Kidney (tissue), 14 donors: ENCODE results near the gene RFT1. TPM values are rescaled to one million over a fixed set of nuclear protein-coding genes. Genes with fewer than 3 reads are reported as not detected.

Experiments used
- DNase-seq, 5 donors: peaks; one replicate each; pipeline ENCODE4 v3.0.0-alpha.2; 2013 to 2020
- FAIRE-seq: peaks from 2 replicates; lab custom pipeline; 2012; peaks lifted over from hg19 to GRCh38; lab: Jason Lieb, UNC
- H3K27ac ChIP-seq, 2 donors: one replicate each; pipeline ENCODE4 v1.7.0; 2013; ENCODE audit warnings: low read depth in 2 of 2, low read length in 2 of 2, inconsistent platforms in 1 of 2
- H3K27me3 ChIP-seq: one replicate; pipeline ENCODE4 v1.7.1; 2013; ENCODE audit warnings: low read length, inconsistent platforms; ENCODE audit not compliant: control insufficient read depth, insufficient read depth
- H3K36me3 ChIP-seq, 3 donors: one replicate each; pipeline versions ENCODE4 v1.7.0 to v1.7.1; 2013; ENCODE audit warnings: low read length in 3 of 3, control low read depth in 1 of 3, inconsistent platforms in 1 of 3; ENCODE audit not compliant: insufficient read depth in 3 of 3, control insufficient read depth in 2 of 3
- H3K4me1 ChIP-seq, 3 donors: one replicate each; pipeline versions ENCODE4 v1.7.0 to v1.7.1; 2013; ENCODE audit warnings: low read length in 3 of 3, inconsistent platforms in 1 of 3, low read depth in 1 of 3; ENCODE audit not compliant: control insufficient read depth in 2 of 3, insufficient read depth in 2 of 3
- H3K4me3 ChIP-seq, 3 donors: one replicate each; pipeline versions ENCODE4 v1.7.0 to v1.8.1; 2013; ENCODE audit warnings: low read length in 3 of 3, control low read depth in 1 of 3, inconsistent platforms in 1 of 3
- H3K9ac ChIP-seq, 3 donors: one replicate each; pipeline versions ENCODE4 v1.7.0 to v1.7.1; 2013; ENCODE audit warnings: low read length in 3 of 3, control low read depth in 1 of 3, inconsistent platforms in 1 of 3
- H3K9me3 ChIP-seq, 3 donors: one replicate each; pipeline versions ENCODE4 v1.7.0 to v1.7.1; 2013; ENCODE audit warnings: low read length in 3 of 3, control low read depth in 1 of 3, inconsistent platforms in 1 of 3; ENCODE audit not compliant: control insufficient read depth in 2 of 3, insufficient read depth in 1 of 3
- CTCF ChIP-seq: IDR thresholded peaks from 3 replicates; pipeline ENCODE4 v1.5.1; 2012; ENCODE audit warnings: mild to moderate bottlenecking, moderate library complexity, borderline replicate concordance; ENCODE audit not compliant: insufficient read depth; ENCODE audit errors: extremely low read depth
- intact Hi-C: fragments of 100-400 bp; cut with DNase I; formaldehyde crosslinking; loops from one replicate; pipeline ENCODE4 v1.11.1; 2022
- polyA plus RNA-seq: library from polyadenylated mRNA; stranded (reverse); fragments of 350-450 nt; fragmentation: Illumina TruSeq; extraction: RNeasy Lipid Tissue Mini Kit (QIAGEN cat#74804); gene quantifications from one replicate; pipeline ENCODE4 v1.2.3, GENCODE V29; 2014; ENCODE audit warnings: low read depth, low replicate concordance; ENCODE audit not compliant: insufficient read depth
- total RNA-seq: library from RNA; stranded (reverse); fragmentation: NEBNext Ultra II Directional; extraction: Animal tissue kit (Norgen Biotek cat#: 25700); gene quantifications from one replicate; pipeline ENCODE4 v1.2.1, GENCODE V29; 2021
- donor health status: control.
- donor health status: control.
- donor health status: control.
- donor health status: control.
- donor health status: control.
- donor health status: DM: yes; HTN: yes; CAD: no.
- donor health status: Normal renal cell carcinoma (clear cell type).

Gene RFT1
- total and polyA plus RNA-seq, 2 donors from 2014 or later, result 14.7 to 22.8 TPM

GRCh38 chr3:53175613-53176540, 45.6 kb upstream of the RFT1 start:
- no peak overlapping the region for H3K9ac ChIP-seq
- H3K27ac ChIP-seq, result no peak overlapping the region
- H3K4me3 ChIP-seq, result no peak overlapping the region
- H3K9me3 ChIP-seq, result no peaks in the 10 kb centered on the region
- TF ChIP-seq CTCF, result no peak
- peaks cover 0 to 11% (median 0%) of the 10 kb centered on the region in 3 donors for H3K4me1 ChIP-seq
- H3K36me3 ChIP-seq, result peaks cover 0 to 28% (median 19%) of the 10 kb centered on the region in 3 donors
- FAIRE-seq (no peak), DNase-seq (no peak)
- no peaks in the 10 kb centered on the region for H3K27me3 ChIP-seq
- intact Hi-C loops, result no loop called here

GRCh38 chr3:53174346-53175250, 44.4 kb upstream of the RFT1 start:
- no peak overlapping the region for H3K9ac ChIP-seq
- H3K4me3 ChIP-seq, result no peak overlapping the region
- H3K27me3 ChIP-seq, result no peaks in the 10 kb centered on the region
- intact Hi-C loops, result no loop called here
- DNase-seq (peak in 1 of 5 donors; percentile 49), FAIRE-seq (no peak)
- peaks cover 0 to 19% (median 13%) of the 10 kb centered on the region in 3 donors for H3K36me3 ChIP-seq
- no peak overlapping the region for H3K27ac ChIP-seq
- peaks cover 0 to 22% (median 4%) of the 10 kb centered on the region in 3 donors for H3K4me1 ChIP-seq
- TF ChIP-seq CTCF, result no peak
- no peaks in the 10 kb centered on the region for H3K9me3 ChIP-seq

- DNase-seq, result no peak
- H3K4me3 ChIP-seq, result no peak overlapping the region
- no peak overlapping the region for H3K27ac ChIP-seq
- no peak for TF ChIP-seq CTCF
- H3K4me1 ChIP-seq, result peaks cover 0 to 31% (median 13%) of the 10 kb centered on the region in 3 donors
- intact Hi-C loops, result no loop called here
- H3K9ac ChIP-seq, result no peak overlapping the region
- no peaks in the 10 kb centered on the region for H3K9me3 ChIP-seq
- no peaks in the 10 kb centered on the region for H3K27me3 ChIP-seq
- FAIRE-seq, result no peak
- peaks cover 0 to 5% (median 4%) of the 10 kb centered on the region in 3 donors for H3K36me3 ChIP-seq
Observed at GRCh38 chr3:53173107-53173506, 42.9 kb upstream of the RFT1 start.
